H1 (cell line): ENCODE results near the gene SHROOM3. TPM values are rescaled to one million over a fixed set of nuclear protein-coding genes. Genes with fewer than 3 reads are reported as not detected.

Source experiments
- CTCF ChIA-PET: fragments of 300-600 bp; sonication (Branson Sonifier 250); formaldehyde crosslinking; loops from one replicate; lab custom pipeline; 2021; ENCODE audit not compliant: partially characterized antibody; lab: Charles Lee
- POLR2A ChIA-PET: fragments of 300-600 bp; sonication (Branson Sonifier 250); formaldehyde crosslinking; loops from one replicate; lab custom pipeline; 2021; ENCODE audit warnings: inconsistent platforms; ENCODE audit not compliant: partially characterized antibody; lab: Charles Lee
- DNase-seq, 2 experiments: peaks; one replicate each; pipeline versions ENCODE4 v3.0.0 to v3.0.0-alpha.2; 2010 to 2022; ENCODE audit warnings: low spot score in 2 of 2, low read depth in 1 of 2, mixed read lengths in 1 of 2
- FAIRE-seq: peaks from 2 replicates; lab custom pipeline; 2011; peaks lifted over from hg19 to GRCh38; lab: Jason Lieb, UNC
- H2AFZ ChIP-seq: 2 replicates; pipeline ENCODE4 v1.8.1; 2012; ENCODE audit warnings: low read length, inconsistent platforms
- H2AK5ac ChIP-seq: 2 replicates; pipeline ENCODE4 v1.6.1; 2013; ENCODE audit warnings: low read depth, low read length
- H2BK120ac ChIP-seq: replicated peaks from 2 replicates; pipeline ENCODE3; 2013; ENCODE audit warnings: low read depth, low read length, inconsistent platforms
- H2BK12ac ChIP-seq: 2 replicates; pipeline ENCODE4 v1.6.1; 2013; ENCODE audit warnings: low read depth, low read length
- H2BK15ac ChIP-seq: 2 replicates; pipeline ENCODE4 v1.6.1; 2013; ENCODE audit warnings: low read length
- H2BK20ac ChIP-seq: 2 replicates; pipeline ENCODE4 v1.6.1; 2013; ENCODE audit warnings: low read length
- H2BK5ac ChIP-seq: 2 replicates; pipeline ENCODE4 v1.6.1; 2013; ENCODE audit warnings: low read depth, low read length
- H3K14ac ChIP-seq: 2 replicates; pipeline ENCODE4 v1.6.1; 2013; ENCODE audit warnings: inconsistent platforms; ENCODE audit not compliant: insufficient read length
- H3K18ac ChIP-seq: 2 replicates; pipeline ENCODE4 v1.6.1; 2013; ENCODE audit warnings: low read length; ENCODE audit errors: extremely low read depth
- H3K23ac ChIP-seq: 2 replicates; pipeline ENCODE4 v1.6.1; 2013; ENCODE audit warnings: inconsistent platforms; ENCODE audit not compliant: insufficient read length
- H3K23me2 ChIP-seq: 2 replicates; pipeline ENCODE4 v1.6.1; 2013; ENCODE audit warnings: low read depth, low read length
- H3K27ac ChIP-seq: 2 replicates; pipeline ENCODE4 v1.6.1; 2011; ENCODE audit warnings: low read depth, low read length, inconsistent platforms
- H3K27me3 ChIP-seq, 4 experiments: replicated peaks in 1 of 4; 1 replicate in 1 of 4; 2 replicates in 3 of 4; pipeline versions ENCODE4 v1.6.1 to v1.8.1; 2011 to 2013; ENCODE audit warnings: low read length in 3 of 4, mild to moderate bottlenecking in 3 of 4, inconsistent platforms in 2 of 4, mixed read lengths in 2 of 4, moderate library complexity in 1 of 4; ENCODE audit not compliant: control insufficient read depth in 3 of 4, insufficient read depth in 3 of 4; ENCODE audit errors: extremely low read depth in 1 of 4
- H3K36me3 ChIP-seq, 4 experiments: 2 replicates each; pipeline versions ENCODE4 v1.6.1 to v1.8.1; 2011 to 2013; ENCODE audit warnings: mild to moderate bottlenecking in 4 of 4, low read length in 3 of 4, moderate library complexity in 2 of 4, control low read depth in 1 of 4, inconsistent platforms in 1 of 4; ENCODE audit not compliant: insufficient read depth in 4 of 4, control insufficient read depth in 2 of 4
- H3K4ac ChIP-seq: replicated peaks from 2 replicates; pipeline ENCODE3; 2013; ENCODE audit warnings: low read length, low read depth, mixed read lengths, inconsistent platforms; ENCODE audit not compliant: insufficient read length
- H3K4me1 ChIP-seq, 4 experiments: replicated peaks in 1 of 4; 1 replicate in 1 of 4; 2 replicates in 3 of 4; pipeline versions ENCODE4 v1.6.1 to v1.8.1; 2011 to 2013; ENCODE audit warnings: low read length in 3 of 4, inconsistent platforms in 2 of 4, mixed read lengths in 1 of 4; ENCODE audit not compliant: insufficient read depth in 4 of 4, control insufficient read depth in 3 of 4
- H3K4me2 ChIP-seq, 2 experiments: 2 replicates each; pipeline versions ENCODE4 v1.6.1 to v1.8.1; 2011 to 2013; ENCODE audit warnings: low read depth in 2 of 2, low read length in 2 of 2, control low read depth in 1 of 2, inconsistent platforms in 1 of 2, mild to moderate bottlenecking in 1 of 2; ENCODE audit not compliant: insufficient read depth in 1 of 2
- H3K4me3 ChIP-seq, 4 experiments: fragments of 200-600, 300-600 bp in 1 of 4; sonication (generic), shearing (Covaris generic), sonication (Bioruptor Twin) in 1 of 4; 2 replicates each; pipeline versions ENCODE4 v1.5.1 to v1.8.1; 2011 to 2016; ENCODE audit warnings: low read length in 4 of 4, low read depth in 3 of 4, control low read depth in 2 of 4, inconsistent platforms in 2 of 4, mild to moderate bottlenecking in 2 of 4, mixed read lengths in 1 of 4, moderate library complexity in 1 of 4; ENCODE audit not compliant: insufficient read depth in 2 of 4; ENCODE audit errors: extremely low read depth in 1 of 4
- H3K56ac ChIP-seq: replicated peaks from 2 replicates; pipeline ENCODE3; 2013; ENCODE audit warnings: low read depth, mild to moderate bottlenecking, mixed read lengths, low read length, inconsistent platforms; ENCODE audit not compliant: insufficient read length
- H3K79me1 ChIP-seq: 2 replicates; pipeline ENCODE4 v1.6.1; 2013; ENCODE audit warnings: low read depth, low read length, control low read depth
- H3K79me2 ChIP-seq, 2 experiments: 2 replicates each; pipeline versions ENCODE4 v1.6.1 to v1.8.1; 2012 to 2013; ENCODE audit warnings: low read length in 2 of 2, mild to moderate bottlenecking in 2 of 2, inconsistent platforms in 1 of 2; ENCODE audit not compliant: insufficient read depth in 2 of 2, control insufficient read depth in 1 of 2
- H3K9ac ChIP-seq, 4 experiments: replicated peaks in 1 of 4; 1 replicate in 1 of 4; 2 replicates in 3 of 4; pipeline versions ENCODE4 v1.6.1 to v1.8.1; 2011 to 2013; ENCODE audit warnings: low read depth in 3 of 4, low read length in 3 of 4, control low read depth in 2 of 4, mild to moderate bottlenecking in 2 of 4, moderate library complexity in 2 of 4, inconsistent platforms in 1 of 4; ENCODE audit errors: extremely low read depth in 1 of 4
- H3K9me3 ChIP-seq, 2 experiments: 2 replicates each; pipeline versions ENCODE4 v1.6.1 to v1.8.1; 2012 to 2013; ENCODE audit warnings: mild to moderate bottlenecking in 2 of 2, moderate library complexity in 2 of 2, control low read depth in 1 of 2, inconsistent platforms in 1 of 2, low read depth in 1 of 2, low read length in 1 of 2, mixed read lengths in 1 of 2; ENCODE audit not compliant: insufficient read depth in 2 of 2
- H4K20me1 ChIP-seq, 2 experiments: replicated peaks in 1 of 2; 2 replicates each; pipeline versions ENCODE3 to v1.8.1; 2011 to 2013; ENCODE audit warnings: inconsistent platforms in 2 of 2, low read length in 2 of 2, mild to moderate bottlenecking in 1 of 2; ENCODE audit not compliant: insufficient read depth in 2 of 2, control insufficient read depth in 1 of 2
- H4K5ac ChIP-seq: 2 replicates; pipeline ENCODE4 v1.6.1; 2013; ENCODE audit warnings: low read length, low read depth, mixed read lengths, inconsistent platforms; ENCODE audit not compliant: insufficient read length
- H4K8ac ChIP-seq: 2 replicates; pipeline ENCODE4 v1.8.0; 2013; ENCODE audit warnings: mild to moderate bottlenecking, moderate library complexity, low read length, inconsistent platforms; ENCODE audit not compliant: insufficient read depth; ENCODE audit errors: extremely low read depth
- H4K91ac ChIP-seq: replicated peaks from 2 replicates; pipeline ENCODE3; 2013; ENCODE audit warnings: low read length, mixed read lengths, inconsistent platforms; ENCODE audit not compliant: insufficient read length
- CTCF ChIP-seq, 3 experiments: IDR thresholded peaks; 1 replicate in 2 of 3; 2 replicates in 1 of 3; pipeline versions ENCODE4 v1.5.1 to v1.6.1; 2011; ENCODE audit warnings: low read length in 3 of 3, mild to moderate bottlenecking in 3 of 3, inconsistent platforms in 2 of 3, low read depth in 1 of 3, moderate library complexity in 1 of 3; ENCODE audit not compliant: insufficient read depth in 1 of 3; ENCODE audit errors: control extremely low read depth in 1 of 3
- EGR1 ChIP-seq: IDR thresholded peaks from 2 replicates; pipeline ENCODE4 v1.6.1; 2011; ENCODE audit warnings: low read depth, low read length, borderline replicate concordance
- FOSL1 ChIP-seq: IDR thresholded peaks from 2 replicates; pipeline ENCODE4 v1.6.1; 2011; ENCODE audit warnings: mild to moderate bottlenecking, low read depth, low read length, moderate library complexity; ENCODE audit not compliant: insufficient read depth
- GABPA ChIP-seq: IDR thresholded peaks from 2 replicates; pipeline ENCODE4 v1.6.1; 2011; ENCODE audit warnings: mild to moderate bottlenecking, low read length, moderate library complexity, borderline replicate concordance; ENCODE audit not compliant: insufficient read depth
- HDAC6 ChIP-seq: IDR thresholded peaks from one replicate; pipeline ENCODE4 v1.7.1; 2012; ENCODE audit warnings: low read depth, mild to moderate bottlenecking, inconsistent platforms, low read length, moderate library complexity
- KDM4A ChIP-seq: IDR thresholded peaks from one replicate; pipeline ENCODE4 v1.7.1; 2012; ENCODE audit warnings: low read depth, mild to moderate bottlenecking, moderate library complexity, low read length, inconsistent platforms; ENCODE audit not compliant: severe bottlenecking
- POLR2AphosphoS5 ChIP-seq: IDR thresholded peaks from 2 replicates; pipeline ENCODE4 v1.6.1; 2011; ENCODE audit warnings: low read depth, low read length
- RFX5 ChIP-seq: IDR thresholded peaks from 2 replicates; pipeline ENCODE4 v1.6.1; 2011; ENCODE audit warnings: low read depth, low read length, improper control_type of control experiment, borderline replicate concordance
- TAF1 ChIP-seq: IDR thresholded peaks from 2 replicates; pipeline ENCODE4 v1.6.1; 2011; ENCODE audit warnings: mild to moderate bottlenecking, low read depth, low read length
- WGBS, 2 experiments: shearing (Covaris generic) in 1 of 2; methylation state at CpG; one replicate each; pipeline versions ENCODE4 v1.1.6 to v1.1.7; 2013 to 2015; ENCODE audit warnings: low lambda C conversion rate in 2 of 2, mixed read lengths in 2 of 2, inconsistent platforms in 1 of 2, low coverage in 1 of 2, missing lambda C conversion rate in 1 of 2; ENCODE audit not compliant: insufficient replicate concordance in 2 of 2, insufficient coverage in 1 of 2, insufficient read length in 1 of 2; ENCODE audit errors: extremely low coverage in 1 of 2, missing lambda C conversion rate in 1 of 2; 5-methylcytosine and 5-hydroxymethylcytosine counted together
- polyA plus RNA-seq, 7 experiments: library from polyadenylated mRNA; depleted of rRNA in 3 of 7; stranded (reverse) in 5 of 7; unstranded in 2 of 7; fragments of >200 nt in 5 of 7; fragments of 200-250 nt in 2 of 7; gene quantifications; 1 replicate in 5 of 7; 2 replicates in 1 of 7; 4 replicates in 1 of 7; pipeline versions ENCODE4 v1.2.1 to v1.2.3, GENCODE V29; 2011 to 2013; ENCODE audit warnings: missing spikeins in 2 of 7, mixed read lengths in 2 of 7
- total RNA-seq: library from RNA; stranded (reverse); fragmentation: NEBNext Ultra II Directional; extraction: Animal tissue kit (Norgen Biotek cat#: 25700); gene quantifications from 2 replicates; pipeline ENCODE4 v1.2.1, GENCODE V29; 2021

Gene SHROOM3
- total and polyA plus RNA-seq, 2 of the 8 experiments (the other 6 are each of a cell fraction or from before 2014, with no cell fraction given), result 15.8 to 34.0 TPM

- WGBS, 2 experiments, result 93% methylated on average over 14 of the region's 14 CpGs; no CpG with 5 or more reads in 1 of the 2 experiments
- Histone ChIP-seq H2BK5ac (no peak overlapping the region), H4K8ac (no peak overlapping the region), H3K9ac (no peak overlapping the region), H2AFZ (no peak overlapping the region), H2AK5ac (no peak overlapping the region), H3K27me3 (no peaks in the 10 kb centered on the region; a peak in 1 of 7 replicates), H3K4me3 (no peak overlapping the region), H3K23ac (no peak overlapping the region), H3K4me1 (no peaks in the 10 kb centered on the region), H3K14ac (no peak overlapping the region), H3K79me2 (no peaks in the 10 kb centered on the region), H2BK12ac (no peak overlapping the region), H4K20me1 (no peaks in the 10 kb centered on the region), H3K27ac (no peak overlapping the region), H2BK20ac (no peak overlapping the region), H4K91ac (no peak overlapping the region), H2BK15ac (no peak overlapping the region), H3K9me3 (no peaks in the 10 kb centered on the region), H3K56ac (no peak overlapping the region), H2BK120ac (no peak overlapping the region), H3K23me2 (no peaks in the 10 kb centered on the region), H3K36me3 (peaks cover 7 to 28% (median 24%) of the 10 kb centered on the region in 4 experiments; a peak in 7 of 8 replicates), H3K4me2 (no peak overlapping the region), H3K79me1 (no peaks in the 10 kb centered on the region; the same call in 1 of the 2 replicates), H3K18ac (no peak overlapping the region), H4K5ac (no peak overlapping the region), H3K4ac (no peak overlapping the region)
- ChIA-PET POLR2A (interaction anchor here (0.8 kb wide), 1 partner anchor 37 kb away, joined by 3 read pairs; no protein-coding TSS in a partner anchor), CTCF (interaction anchor here (0.6 to 1.4 kb wide), 5 partner anchors 8 to 924 kb away, joined by 3 to 9 read pairs (median 4); no protein-coding TSS in a partner anchor)
- FAIRE-seq, result no peak
- no peak for DNase-seq
- no peak for TF ChIP-seq HDAC6
- no peak for TF ChIP-seq FOSL1
- TF ChIP-seq GABPA, result no peak
- TF ChIP-seq CTCF (IDR thresholded peaks at IDR 0.05; ENCODE audit: control extremely low read depth in 1 of 3, insufficient read depth in 1 of 3, low read depth in 1 of 3, low read length in 3 of 3), result no peak
- TF ChIP-seq EGR1, result no peak
- no peak for TF ChIP-seq TAF1
- TF ChIP-seq POLR2AphosphoS5, result no peak
- TF ChIP-seq KDM4A, result no peak
- TF ChIP-seq RFX5, result no peak
Observed at GRCh38 chr4:76765473-76766183, 330.6 kb downstream of the SHROOM3 start.
